Chondrocyte (in vitro differentiated cells): ENCODE measurements around the gene WNT8B. TPM values are rescaled to one million over a fixed set of nuclear protein-coding genes. Genes with fewer than 3 reads are reported as not detected.

Experiments used
- DNase-seq: peaks from one replicate; pipeline ENCODE4 v3.0.0; 2021; ENCODE audit warnings: mixed read lengths, low spot score
- H3K27ac Mint-ChIP-seq: one replicate; pipeline ENCODE4 v1.8.0; 2021; ENCODE audit warnings: mild to moderate bottlenecking, moderate library complexity, mixed read lengths; ENCODE audit not compliant: unreplicated experiment
- H3K27me3 Mint-ChIP-seq: 2 replicates; pipeline ENCODE4 v1.8.0; 2021; ENCODE audit warnings: low read depth, mixed read lengths
- H3K36me3 Mint-ChIP-seq: 2 replicates; pipeline ENCODE4 v1.8.0; 2021; ENCODE audit warnings: low read depth, mixed read lengths
- H3K4me1 Mint-ChIP-seq: 2 replicates; pipeline ENCODE4 v1.8.0; 2021; ENCODE audit warnings: low read depth, mild to moderate bottlenecking, mixed read lengths
- H3K4me3 Mint-ChIP-seq: one replicate; pipeline ENCODE4 v1.8.0; 2021; ENCODE audit warnings: mild to moderate bottlenecking, moderate library complexity, mixed read lengths; ENCODE audit not compliant: unreplicated experiment
- H3K9me3 Mint-ChIP-seq: 2 replicates; pipeline ENCODE4 v1.8.0; 2021; ENCODE audit warnings: low read depth, mixed read lengths
- total RNA-seq: library from RNA; stranded (reverse); gene quantifications from 3 replicates; pipeline ENCODE4 v1.2.1, GENCODE V29; 2021
- TF ChIP-seq, protein P1 (sequence below): fragments of 200-600 bp; sonication (generic); IDR thresholded peaks from 2 replicates; pipeline ENCODE4 v1.5.0; 2021; ENCODE audit warnings: antibody characterized with exemption, mild to moderate bottlenecking, moderate library complexity

WNT8B gene
- total RNA-seq, 1 donor from 2014 or later, result not detected

DNA sequence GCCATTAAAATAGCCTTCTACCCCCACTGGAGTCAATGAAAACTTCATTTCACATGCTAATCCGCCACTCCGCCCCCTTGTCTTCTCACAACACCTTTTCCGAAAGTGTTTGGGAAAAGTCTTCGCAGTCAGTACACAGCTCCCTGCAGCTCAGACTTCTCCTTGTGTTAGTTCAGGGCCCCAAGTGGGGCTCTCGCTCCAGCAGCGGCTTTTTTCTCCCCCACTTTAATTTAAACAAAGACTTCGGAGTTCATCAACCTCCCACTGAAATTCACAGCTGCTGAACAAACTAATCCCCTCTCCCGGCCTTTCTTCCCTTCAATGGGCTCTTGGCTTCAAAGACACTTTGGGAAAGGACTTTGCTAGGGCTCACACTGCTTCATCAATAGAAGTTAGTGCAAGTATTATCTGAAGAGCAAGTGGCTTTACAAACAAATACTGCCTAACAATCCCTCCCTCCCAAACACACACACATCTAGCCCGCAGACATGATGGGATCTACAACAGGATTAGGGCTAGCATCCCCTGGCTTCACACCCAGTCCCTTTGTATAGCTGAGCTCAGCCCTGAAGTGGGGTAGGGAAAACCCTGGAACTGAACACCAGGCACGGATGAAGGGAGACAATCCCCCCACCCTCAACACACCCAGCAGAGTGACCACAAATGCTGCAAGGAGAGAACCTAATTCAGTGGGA is 23.1 kb downstream of the WNT8B start:
- H3K36me3 Mint-ChIP-seq, result peaks cover 29% of the 10 kb centered on the region
- no peak for DNase-seq
- TF ChIP-seq, protein P1, sequence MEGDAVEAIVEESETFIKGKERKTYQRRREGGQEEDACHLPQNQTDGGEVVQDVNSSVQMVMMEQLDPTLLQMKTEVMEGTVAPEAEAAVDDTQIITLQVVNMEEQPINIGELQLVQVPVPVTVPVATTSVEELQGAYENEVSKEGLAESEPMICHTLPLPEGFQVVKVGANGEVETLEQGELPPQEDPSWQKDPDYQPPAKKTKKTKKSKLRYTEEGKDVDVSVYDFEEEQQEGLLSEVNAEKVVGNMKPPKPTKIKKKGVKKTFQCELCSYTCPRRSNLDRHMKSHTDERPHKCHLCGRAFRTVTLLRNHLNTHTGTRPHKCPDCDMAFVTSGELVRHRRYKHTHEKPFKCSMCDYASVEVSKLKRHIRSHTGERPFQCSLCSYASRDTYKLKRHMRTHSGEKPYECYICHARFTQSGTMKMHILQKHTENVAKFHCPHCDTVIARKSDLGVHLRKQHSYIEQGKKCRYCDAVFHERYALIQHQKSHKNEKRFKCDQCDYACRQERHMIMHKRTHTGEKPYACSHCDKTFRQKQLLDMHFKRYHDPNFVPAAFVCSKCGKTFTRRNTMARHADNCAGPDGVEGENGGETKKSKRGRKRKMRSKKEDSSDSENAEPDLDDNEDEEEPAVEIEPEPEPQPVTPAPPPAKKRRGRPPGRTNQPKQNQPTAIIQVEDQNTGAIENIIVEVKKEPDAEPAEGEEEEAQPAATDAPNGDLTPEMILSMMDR, result no peak
- H3K4me3 Mint-ChIP-seq, result no peak overlapping the region
- H3K9me3 Mint-ChIP-seq, result peaks cover 2% of the 10 kb centered on the region
- peaks cover 17% of the 10 kb centered on the region for H3K27me3 Mint-ChIP-seq
- H3K27ac Mint-ChIP-seq, result no peak overlapping the region
- peaks cover 19% of the 10 kb centered on the region for H3K4me1 Mint-ChIP-seq

DNA sequence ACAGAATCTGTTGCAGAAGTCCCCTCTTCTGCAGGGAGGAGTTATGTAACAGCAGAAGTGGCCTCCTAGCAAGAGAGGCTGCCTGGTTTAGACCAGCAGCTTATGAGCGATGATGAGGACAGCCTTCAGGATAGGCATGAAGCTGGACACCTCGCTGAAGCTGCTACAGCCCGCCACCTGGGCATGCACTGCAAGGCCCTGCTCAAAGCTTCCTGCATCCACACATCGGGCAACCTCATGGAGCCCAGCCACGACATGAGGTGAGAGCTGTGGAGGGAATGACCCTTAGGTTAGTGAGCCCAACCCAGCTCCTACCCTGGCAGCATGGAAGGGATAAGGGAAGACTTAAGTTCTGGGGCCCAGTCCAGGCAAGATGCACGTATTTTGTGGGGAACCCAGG is 24.7 kb downstream of the WNT8B start:
- no peak overlapping the region for H3K27ac Mint-ChIP-seq
- peaks cover 32% of the 10 kb centered on the region for H3K36me3 Mint-ChIP-seq
- peaks cover 14% of the 10 kb centered on the region for H3K27me3 Mint-ChIP-seq
- H3K4me3 Mint-ChIP-seq, result no peak overlapping the region
- TF ChIP-seq, protein P1, result no peak
- H3K9me3 Mint-ChIP-seq, result no peaks in the 10 kb centered on the region
- DNase-seq, result no peak
- peaks cover 11% of the 10 kb centered on the region for H3K4me1 Mint-ChIP-seq

DNA sequence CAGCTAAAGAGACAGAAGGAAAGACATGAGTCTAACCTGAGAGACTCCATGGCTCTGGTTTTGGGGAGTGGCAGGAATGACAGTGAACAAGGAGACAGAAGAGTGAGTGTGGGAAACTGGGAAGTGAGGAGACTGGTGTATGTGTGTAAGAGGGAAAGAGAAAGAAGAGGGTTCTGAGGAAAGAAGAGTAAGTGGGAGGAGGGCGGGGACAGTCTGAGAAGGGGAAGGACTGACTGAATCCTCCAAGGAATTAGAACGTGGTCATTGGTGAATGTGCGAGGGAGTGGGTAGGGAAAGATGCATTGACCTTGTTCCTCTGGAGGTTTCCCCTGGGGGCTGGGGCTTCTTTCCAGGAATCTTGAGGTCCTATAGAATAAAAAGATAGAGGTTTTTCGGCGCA is 26.6 kb downstream of the WNT8B start:
- TF ChIP-seq, protein P1, result no peak
- Mint-ChIP-seq H3K27ac (no peak overlapping the region), H3K4me1 (peaks cover 3% of the 10 kb centered on the region), H3K4me3 (no peak overlapping the region), H3K9me3 (no peaks in the 10 kb centered on the region), H3K27me3 (peaks cover 7% of the 10 kb centered on the region), H3K36me3 (peaks cover 36% of the 10 kb centered on the region)
- no peak for DNase-seq

DNA sequence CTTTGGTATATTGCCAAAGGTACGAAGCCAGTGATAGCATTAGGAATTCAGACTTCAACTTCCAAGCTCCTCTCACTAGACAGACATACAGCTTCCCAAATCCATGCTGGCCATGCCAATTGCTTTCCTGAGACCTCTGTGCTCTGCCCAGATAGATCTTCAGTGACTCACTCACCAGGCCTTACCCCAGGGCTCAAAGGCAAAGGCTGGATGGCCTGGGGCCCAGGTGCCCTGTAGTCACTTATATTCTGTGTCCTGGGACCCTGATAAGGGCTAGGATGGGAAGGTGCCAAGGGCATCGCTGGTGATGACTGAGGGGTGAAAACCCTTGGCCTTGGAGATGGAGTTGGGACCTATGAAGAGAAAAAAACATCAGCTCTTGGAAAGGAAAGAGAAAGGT is 27.7 kb downstream of the WNT8B start:
- Mint-ChIP-seq H3K9me3 (no peaks in the 10 kb centered on the region), H3K4me3 (no peak overlapping the region), H3K4me1 (peaks cover 3% of the 10 kb centered on the region), H3K27ac (no peak overlapping the region), H3K27me3 (peaks cover 2% of the 10 kb centered on the region), H3K36me3 (peaks cover 32% of the 10 kb centered on the region)
- no peak for DNase-seq
- TF ChIP-seq, protein P1, result no peak

DNA sequence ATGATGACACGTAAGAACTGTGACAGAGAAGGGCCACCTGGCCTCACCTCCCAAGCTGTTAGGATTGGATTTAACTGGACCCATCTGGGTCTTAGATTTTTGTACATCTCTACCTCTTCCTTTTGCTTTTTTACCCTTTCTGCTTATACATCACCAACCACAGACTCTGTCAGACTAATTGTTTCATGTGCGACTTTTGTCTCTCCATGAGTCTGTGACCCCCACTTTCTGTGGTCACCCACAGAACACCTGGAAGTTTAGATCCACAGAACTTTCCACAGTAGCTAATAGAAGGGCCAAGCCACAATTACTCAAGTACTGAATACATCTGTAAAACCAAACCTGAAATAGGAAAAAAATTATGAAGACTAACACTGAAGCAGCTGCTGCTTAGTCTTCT is 33.8 kb downstream of the WNT8B start:
- Mint-ChIP-seq H3K4me3 (no peak overlapping the region), H3K27ac (no peak overlapping the region), H3K27me3 (no peaks in the 10 kb centered on the region)

More for the DNA sequence above, 33.8 kb downstream of the WNT8B start:
- DNase-seq, result no peak
- Mint-ChIP-seq H3K9me3 (no peaks in the 10 kb centered on the region), H3K4me1 (no peaks in the 10 kb centered on the region), H3K36me3 (peaks cover 32% of the 10 kb centered on the region)
- TF ChIP-seq, protein P1, result no peak
